ENCODE results near the gene THPO. TPM values are rescaled to one million over a fixed set of nuclear protein-coding genes. Genes with fewer than 3 reads are reported as not detected.

THPO gene
- total and polyA plus RNA-seq, 9 of the 15 experiments (the other 6 are each of a cell fraction or from before 2014, with no cell fraction given), result 0.11 to 1.1 (median 0.35) TPM; not detected in 1

GRCh38 chr3:184345317-184346144, 32.5 kb downstream of the THPO start (continued):
- TF ChIP-seq VEZF1 (CRISPR knock-in tag; IDR thresholded peaks at IDR 0.05), result peak; percentile 43; the same call in 1 of the 2 replicates
- no peak for TF ChIP-seq NR4A1 (CRISPR knock-in tag; IDR thresholded peaks at IDR 0.05)
- TF ChIP-seq NR4A1 (tag; IDR thresholded peaks at IDR 0.05), result no peak
- TF ChIP-seq CSDE1 (IDR thresholded peaks at IDR 0.05), result no peak
- 0 out of 2 replicates have a peak, but pooled peaks have one; percentile 29 for TF ChIP-seq ZBTB43 (CRISPR knock-in tag; IDR thresholded peaks at IDR 0.05)
- peak; percentile 19; the same call in 1 of the 2 replicates for TF ChIP-seq CXXC5 (CRISPR knock-in tag; IDR thresholded peaks at IDR 0.05)
- no peak for TF ChIP-seq ZMIZ1 (IDR thresholded peaks at IDR 0.05; ENCODE audit: low read depth in 2 of 2, low read length in 2 of 2)
- no peak for TF ChIP-seq ZNF224 (CRISPR knock-in tag; IDR thresholded peaks at IDR 0.05)
- no peak for TF ChIP-seq BRCA1 (IDR thresholded peaks at IDR 0.05)
- no peak for TF ChIP-seq BRCA1 (CRISPR knock-in tag; IDR thresholded peaks at IDR 0.05)
- no peak for TF ChIP-seq ADNP (tag; IDR thresholded peaks at IDR 0.05)
- peak; percentile 93 for TF ChIP-seq MITF (IDR thresholded peaks at IDR 0.05)
- TF ChIP-seq GATAD2B (IDR thresholded peaks at IDR 0.05; ENCODE audit: borderline replicate concordance), result no peak
- no peak for TF ChIP-seq NFATC3 (IDR thresholded peaks at IDR 0.05)
- no peak for TF ChIP-seq ZNF324 (CRISPR knock-in tag; IDR thresholded peaks at IDR 0.05)
- TF ChIP-seq HNRNPK (IDR thresholded peaks at IDR 0.05; ENCODE audit: low read depth, low read length, poor library complexity, severe bottlenecking), result no peak
- TF ChIP-seq PTTG1 (tag; IDR thresholded peaks at IDR 0.05; ENCODE audit: low read depth), result no peak
- no peak for TF ChIP-seq SMAD3 (CRISPR knock-in tag; conservative IDR thresholded peaks at IDR 0.05)
- no peak for TF ChIP-seq NFRKB (IDR thresholded peaks at IDR 0.05; ENCODE audit: low read depth)

All from K562 (cell line).